HPDE6-E6E7 (cell line): ENCODE data around the gene SERPINB6.
"Not testable (repeated sequence)": the region's sequence is repeated elsewhere in the genome, so short reads cannot be mapped to it uniquely, and the experiment has no call there.

Source experiments
- DNase-seq: peaks from one replicate; pipeline ENCODE4 v3.0.0; 2011; ENCODE audit warnings: missing footprints; ENCODE audit errors: extremely low spot score

SERPINB6 gene

GRCh38 chr6:2939315-2940009 lies 31.9 kb downstream of the SERPINB6 start:
- no peak for DNase-seq

GRCh38 chr6:2938632-2939083 lies 32.7 kb downstream of the SERPINB6 start:
- DNase-seq: no peak

- DNase-seq: no peak
These were observed 33.2 kb downstream of the SERPINB6 start for GRCh38 chr6:2938004-2938631.

- no peak for DNase-seq
These were observed 33.8 kb downstream of the SERPINB6 start for GRCh38 chr6:2937627-2938003.

- no peak for DNase-seq
These were observed 35.6 kb downstream of the SERPINB6 start for GRCh38 chr6:2935566-2936291.

- DNase-seq: no peak
These were observed 37.3 kb downstream of the SERPINB6 start for GRCh38 chr6:2934057-2934456.

GRCh38 chr6:2932911-2933310 lies 38.5 kb downstream of the SERPINB6 start:
- DNase-seq: not testable (repeated sequence)

- DNase-seq: peak; percentile 88
These were observed 39.2 kb downstream of the SERPINB6 start for GRCh38 chr6:2931970-2932748.

- DNase-seq: no peak
These were observed 40.3 kb downstream of the SERPINB6 start for GRCh38 chr6:2931055-2931454.

- DNase-seq: not testable (repeated sequence)
These were observed 43.4 kb downstream of the SERPINB6 start for GRCh38 chr6:2927931-2928330.

- DNase-seq: not testable (repeated sequence)
These were observed 45.3 kb downstream of the SERPINB6 start for GRCh38 chr6:2925842-2926747.

- DNase-seq: no peak
These were observed 49.7 kb downstream of the SERPINB6 start for GRCh38 chr6:2921520-2922115.

GRCh38 chr6:2920671-2921112 lies 50.7 kb downstream of the SERPINB6 start:
- DNase-seq: no peak

- no peak for DNase-seq
These were observed 51.5 kb downstream of the SERPINB6 start for GRCh38 chr6:2919886-2920285.

- no peak for DNase-seq
These were observed 52.0 kb downstream of the SERPINB6 start for GRCh38 chr6:2919401-2919800.

GRCh38 chr6:2918936-2919335 lies 52.4 kb downstream of the SERPINB6 start:
- DNase-seq: no peak

GRCh38 chr6:2917801-2918445 lies 53.4 kb downstream of the SERPINB6 start:
- DNase-seq: no peak

GRCh38 chr6:2917065-2917464 lies 54.3 kb downstream of the SERPINB6 start:
- DNase-seq: no peak

- no peak for DNase-seq
These were observed 55.0 kb downstream of the SERPINB6 start for GRCh38 chr6:2916158-2916925.
